SK-N-SH (cell line): Measurements from ENCODE around the gene MAST2. TPM values are rescaled to one million over a fixed set of nuclear protein-coding genes. Genes with fewer than 3 reads are reported as not detected.

Source experiments
- CTCF ChIA-PET: fragments of 300-600, 350-600 bp; formaldehyde crosslinking; extraction: SDS; loops from one replicate; lab custom pipeline; 2021; lab: Yijun Ruan, JAX
- POLR2A ChIA-PET: fragments of 350-600 bp; sonication (Branson Sonifier 250); formaldehyde crosslinking; extraction: SDS; loops from one replicate; lab custom pipeline; 2020; ENCODE audit warnings: antibody characterized with exemption, inconsistent platforms; lab: Yijun Ruan, JAX
- DNase-seq: peaks from one replicate; pipeline ENCODE4 v3.0.0; 2012
- H2AFZ ChIP-seq: fragments of 200-600 bp; sonication (generic); 2 replicates; pipeline ENCODE4 v1.8.1; 2016; ENCODE audit warnings: antibody characterized with exemption, mild to moderate bottlenecking, low read depth
- H3F3A ChIP-seq: fragments of 200-600 bp; sonication (generic); replicated peaks from 2 replicates; pipeline ENCODE3; 2016; ENCODE audit warnings: antibody characterized with exemption, mild to moderate bottlenecking; ENCODE audit not compliant: insufficient read depth
- H3K27ac ChIP-seq, 2 experiments: fragments of 200-500 bp in 1 of 2; fragments of 200-600 bp in 1 of 2; sonication (Bioruptor generic) in 1 of 2; sonication (generic), shearing (Covaris generic) in 1 of 2; 2 replicates each; pipeline versions ENCODE4 v1.5.1 to v1.6.1; 2014 to 2016; ENCODE audit warnings: low read depth in 2 of 2, inconsistent platforms in 1 of 2, low read length in 1 of 2, mild to moderate bottlenecking in 1 of 2, mixed read lengths in 1 of 2
- H3K27me3 ChIP-seq: fragments of 200-600 bp; sonication (generic), shearing (Covaris generic); 2 replicates; pipeline ENCODE4 v1.6.1; 2016; ENCODE audit warnings: mixed run types; ENCODE audit not compliant: insufficient read depth
- H3K36me3 ChIP-seq, 2 experiments: fragments of 200-500 bp in 1 of 2; fragments of 200-600 bp in 1 of 2; sonication (Bioruptor generic) in 1 of 2; sonication (generic) in 1 of 2; replicated peaks in 1 of 2; 2 replicates each; pipeline versions ENCODE3 to v1.5.1; 2014 to 2016; ENCODE audit warnings: low read length in 1 of 2, mild to moderate bottlenecking in 1 of 2; ENCODE audit not compliant: insufficient read depth in 2 of 2, control insufficient read depth in 1 of 2
- H3K4me1 ChIP-seq, 2 experiments: fragments of 200-500 bp in 1 of 2; fragments of 200-600 bp in 1 of 2; sonication (Bioruptor generic) in 1 of 2; sonication (generic), shearing (Covaris generic) in 1 of 2; 2 replicates each; pipeline versions ENCODE4 v1.5.1 to v1.6.1; 2014 to 2016; ENCODE audit warnings: low read depth in 1 of 2, low read length in 1 of 2, mixed run types in 1 of 2; ENCODE audit not compliant: insufficient read depth in 2 of 2, control insufficient read depth in 1 of 2
- H3K4me2 ChIP-seq: fragments of 200-600 bp; sonication (generic), shearing (Covaris generic); 2 replicates; pipeline ENCODE4 v1.6.1; 2017; ENCODE audit warnings: mixed run types
- H3K4me3 ChIP-seq, 2 experiments: fragments of 200-500 bp in 1 of 2; fragments of 200-600 bp in 1 of 2; sonication (Bioruptor generic) in 1 of 2; sonication (generic), shearing (Covaris generic) in 1 of 2; 2 replicates each; pipeline versions ENCODE4 v1.5.1 to v1.8.1; 2014 to 2016; ENCODE audit warnings: low read depth in 2 of 2, inconsistent platforms in 1 of 2, low read length in 1 of 2, mild to moderate bottlenecking in 1 of 2, mixed read lengths in 1 of 2, moderate library complexity in 1 of 2
- H3K79me2 ChIP-seq: fragments of 200-600 bp; sonication (generic); 2 replicates; pipeline ENCODE4 v1.8.1; 2017; ENCODE audit warnings: mild to moderate bottlenecking; ENCODE audit not compliant: insufficient read depth
- H3K9ac ChIP-seq: fragments of 200-600 bp; sonication (generic); 2 replicates; pipeline ENCODE4 v1.6.1; 2017; ENCODE audit warnings: mixed run types
- H3K9me2 ChIP-seq: fragments of 200-600 bp; sonication (generic); 2 replicates; pipeline ENCODE4 v1.6.1; 2017; ENCODE audit warnings: mixed run types
- H3K9me3 ChIP-seq: fragments of 200-600 bp; sonication (generic); 2 replicates; pipeline ENCODE4 v1.6.1; 2017; ENCODE audit warnings: mixed run types, mild to moderate bottlenecking, moderate library complexity
- H4K20me1 ChIP-seq: fragments of 200-600 bp; sonication (generic); 2 replicates; pipeline ENCODE4 v1.6.1; 2017; ENCODE audit warnings: mild to moderate bottlenecking, mixed run types; ENCODE audit not compliant: insufficient read depth
- CTCF ChIP-seq: fragments of 200-600 bp; sonication (generic); IDR thresholded peaks from 2 replicates; pipeline ENCODE4 v1.6.1; 2017; ENCODE audit warnings: antibody characterized with exemption, mild to moderate bottlenecking, moderate library complexity
- FOSL2 ChIP-seq: IDR thresholded peaks from 2 replicates; pipeline ENCODE4 v1.4.0; 2012; ENCODE audit warnings: low read depth, mild to moderate bottlenecking, moderate library complexity, borderline replicate concordance
- IRF3 ChIP-seq: fragments of 150-350 bp; IDR thresholded peaks from 2 replicates; pipeline ENCODE4 v1.6.1; 2016; ENCODE audit warnings: mild to moderate bottlenecking, low read depth, low read length
- NFIC ChIP-seq: IDR thresholded peaks from 2 replicates; pipeline ENCODE4 v1.4.0; 2012; ENCODE audit warnings: borderline replicate concordance
- NRF1 ChIP-seq: IDR thresholded peaks from 2 replicates; pipeline ENCODE4 v1.6.1; 2012; ENCODE audit warnings: low read depth, mild to moderate bottlenecking, low read length
- RFX5 ChIP-seq: IDR thresholded peaks from 2 replicates; pipeline ENCODE4 v1.6.1; 2012; ENCODE audit warnings: mild to moderate bottlenecking, improper control_type of control experiment, low read length
- USF1 ChIP-seq: IDR thresholded peaks from 2 replicates; pipeline ENCODE4 v1.4.0; 2012; ENCODE audit warnings: low read depth, borderline replicate concordance
- polyA plus RNA-seq, 3 experiments: library from polyadenylated mRNA; depleted of rRNA; stranded (reverse); fragments of >200 nt; gene quantifications; 2 replicates each; pipeline ENCODE4 v1.2.3, GENCODE V29; 2012
- TF ChIP-seq, protein P1 (sequence below): IDR thresholded peaks from 2 replicates; pipeline ENCODE4 v1.6.1; 2012; ENCODE audit warnings: mild to moderate bottlenecking, low read depth, low read length, moderate library complexity

Gene MAST2
- polyA plus RNA-seq, 1 of the 3 experiments (the other 2 are of a cell fraction): 53.4 TPM

DNA sequence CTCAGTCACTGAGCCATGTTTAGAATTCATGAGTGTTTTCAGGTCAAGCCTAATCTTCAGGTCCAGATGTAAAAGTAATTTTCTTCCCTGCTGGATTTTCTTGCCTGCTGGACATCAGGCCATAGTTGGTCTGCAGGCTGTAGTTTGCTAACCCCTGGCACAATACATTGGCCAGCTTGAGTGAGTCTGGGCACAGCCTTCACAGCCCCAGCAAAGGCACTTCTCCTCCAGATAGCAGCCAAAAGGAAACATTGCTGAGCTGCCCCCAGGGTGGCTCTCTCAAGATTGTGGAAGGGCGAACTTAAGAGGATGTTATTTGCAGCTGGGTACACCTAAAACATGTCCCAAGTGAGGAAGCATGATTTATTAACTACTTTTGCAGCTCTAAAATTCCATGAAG lies 202.2 kb downstream of the MAST2 start (continued):
- TF ChIP-seq CTCF: no peak
- no peak for TF ChIP-seq NRF1
- TF ChIP-seq IRF3: no peak
- TF ChIP-seq USF1: no peak
- TF ChIP-seq FOSL2: no peak
- TF ChIP-seq, all 33 proteins: peak for 0

DNA sequence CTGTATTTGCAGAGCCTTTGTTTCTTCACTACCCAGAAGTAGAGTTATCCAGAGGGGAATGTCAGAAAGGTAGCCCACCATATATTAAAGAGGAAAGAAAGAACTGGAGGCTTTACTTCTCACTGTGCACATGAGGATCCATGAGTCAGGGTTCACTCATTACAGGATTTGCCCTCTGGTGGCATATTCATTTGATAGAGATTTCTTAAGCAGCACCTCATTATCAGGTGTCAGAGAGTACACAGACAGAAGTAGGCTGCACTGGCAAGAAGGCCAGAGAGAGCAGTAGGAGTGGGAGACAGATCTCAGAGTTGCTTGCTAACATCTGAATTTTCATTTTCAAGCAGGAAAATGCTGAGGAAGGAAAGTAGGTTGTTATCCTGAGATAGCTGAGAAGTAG lies 205.2 kb downstream of the MAST2 start:
- Histone ChIP-seq H3K27me3 (no peaks in the 10 kb centered on the region), H3K79me2 (no peaks in the 10 kb centered on the region), H3K36me3 (peaks cover 36 to 45% of the 10 kb centered on the region in 2 experiments), H3K9me2 (no peaks in the 10 kb centered on the region), H3K27ac (no peak overlapping the region), H2AFZ (no peak overlapping the region), H3F3A (no peaks in the 10 kb centered on the region), H3K4me2 (no peak overlapping the region), H3K9me3 (no peaks in the 10 kb centered on the region), H3K4me1 (no peaks in the 10 kb centered on the region), H3K4me3 (no peak overlapping the region), H4K20me1 (no peaks in the 10 kb centered on the region), H3K9ac (no peak overlapping the region)
- DNase-seq: no peak
- ChIA-PET POLR2A (interaction anchor here (1.2 kb wide), 1 partner anchor 12 kb away, joined by 3 read pairs; no protein-coding TSS in a partner anchor), CTCF (interaction anchor here (0.6 kb wide), 1 partner anchor 104 kb away, joined by 3 read pairs; no protein-coding TSS in a partner anchor)
- no peak for TF ChIP-seq RFX5
- TF ChIP-seq, protein P1, sequence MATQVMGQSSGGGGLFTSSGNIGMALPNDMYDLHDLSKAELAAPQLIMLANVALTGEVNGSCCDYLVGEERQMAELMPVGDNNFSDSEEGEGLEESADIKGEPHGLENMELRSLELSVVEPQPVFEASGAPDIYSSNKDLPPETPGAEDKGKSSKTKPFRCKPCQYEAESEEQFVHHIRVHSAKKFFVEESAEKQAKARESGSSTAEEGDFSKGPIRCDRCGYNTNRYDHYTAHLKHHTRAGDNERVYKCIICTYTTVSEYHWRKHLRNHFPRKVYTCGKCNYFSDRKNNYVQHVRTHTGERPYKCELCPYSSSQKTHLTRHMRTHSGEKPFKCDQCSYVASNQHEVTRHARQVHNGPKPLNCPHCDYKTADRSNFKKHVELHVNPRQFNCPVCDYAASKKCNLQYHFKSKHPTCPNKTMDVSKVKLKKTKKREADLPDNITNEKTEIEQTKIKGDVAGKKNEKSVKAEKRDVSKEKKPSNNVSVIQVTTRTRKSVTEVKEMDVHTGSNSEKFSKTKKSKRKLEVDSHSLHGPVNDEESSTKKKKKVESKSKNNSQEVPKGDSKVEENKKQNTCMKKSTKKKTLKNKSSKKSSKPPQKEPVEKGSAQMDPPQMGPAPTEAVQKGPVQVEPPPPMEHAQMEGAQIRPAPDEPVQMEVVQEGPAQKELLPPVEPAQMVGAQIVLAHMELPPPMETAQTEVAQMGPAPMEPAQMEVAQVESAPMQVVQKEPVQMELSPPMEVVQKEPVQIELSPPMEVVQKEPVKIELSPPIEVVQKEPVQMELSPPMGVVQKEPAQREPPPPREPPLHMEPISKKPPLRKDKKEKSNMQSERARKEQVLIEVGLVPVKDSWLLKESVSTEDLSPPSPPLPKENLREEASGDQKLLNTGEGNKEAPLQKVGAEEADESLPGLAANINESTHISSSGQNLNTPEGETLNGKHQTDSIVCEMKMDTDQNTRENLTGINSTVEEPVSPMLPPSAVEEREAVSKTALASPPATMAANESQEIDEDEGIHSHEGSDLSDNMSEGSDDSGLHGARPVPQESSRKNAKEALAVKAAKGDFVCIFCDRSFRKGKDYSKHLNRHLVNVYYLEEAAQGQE: no peak
- TF ChIP-seq NFIC: no peak
